Measurements from ENCODE around the gene MPPE1. TPM values are rescaled to one million over a fixed set of nuclear protein-coding genes. Genes with fewer than 3 reads are reported as not detected.

MPPE1 gene
- total and polyA plus RNA-seq, 10 of the 15 experiments (the other 5 are each of a cell fraction or from before 2014, with no cell fraction given), result 13.8 to 34.5 (median 27.6) TPM

DNA sequence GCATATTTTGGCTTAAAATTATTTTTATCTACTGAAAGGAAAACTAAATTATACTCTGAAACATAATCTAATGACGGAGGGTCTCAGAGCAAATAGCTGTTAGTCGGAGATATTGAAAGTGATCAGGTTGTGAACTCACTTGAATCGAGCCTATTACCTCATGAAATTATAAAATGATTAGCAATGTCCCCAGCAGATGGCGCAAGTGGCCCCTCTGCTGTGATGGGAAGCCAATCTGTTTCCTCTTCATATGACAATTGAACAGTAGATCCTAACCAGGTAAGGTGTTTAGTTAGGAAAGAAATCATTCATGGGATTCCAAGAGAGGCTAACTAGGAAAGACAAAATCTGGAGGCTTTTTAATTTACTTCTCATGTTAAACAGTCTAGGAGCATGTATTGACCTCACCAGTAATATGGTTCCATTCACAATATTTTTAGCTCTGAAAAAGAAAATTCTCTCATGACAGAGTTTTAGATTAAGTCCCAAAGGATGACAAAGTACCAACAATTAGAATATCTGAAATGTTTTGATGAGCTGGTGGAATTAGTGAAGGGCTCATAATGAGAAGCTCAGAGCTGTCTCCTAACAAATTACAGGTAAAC, 29.9 kb upstream of the MPPE1 start (continued):
- no peak for TF ChIP-seq FOXM1 (IDR thresholded peaks at IDR 0.05; ENCODE audit: low read depth, low read length)

DNA sequence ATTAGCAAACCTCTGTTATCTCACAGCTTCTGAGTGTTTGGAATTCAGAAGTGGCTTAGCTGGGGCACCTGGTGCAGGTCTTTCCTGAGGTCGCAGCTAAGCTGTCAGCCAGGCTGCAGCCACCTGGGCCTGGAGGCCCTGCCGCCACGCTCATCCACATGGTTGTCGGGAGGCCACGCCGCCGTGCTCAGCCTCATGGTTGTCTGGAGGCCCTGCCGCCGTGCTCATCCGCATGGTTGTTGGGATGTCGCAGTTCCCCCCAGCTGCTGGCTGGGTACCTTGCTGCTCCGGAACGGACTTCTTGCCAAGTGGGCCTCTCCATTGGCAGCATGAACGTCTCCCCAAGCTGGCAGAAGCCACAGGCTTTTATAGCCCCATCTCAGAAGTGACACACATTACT, 24.3 kb upstream of the MPPE1 start:
- Histone ChIP-seq H4K20me1 (ENCODE audit: control insufficient read depth, insufficient read depth) (no peaks in the 10 kb centered on the region), H3K27me3 (replicated peaks in 1 of 2; ENCODE audit: control insufficient read depth in 2 of 2, insufficient read depth in 2 of 2, low read length in 1 of 2) (no peaks in the 10 kb centered on the region), H3K4me3 (no peak overlapping the region), H2AFZ (ENCODE audit: control insufficient read depth, low read depth, low read length) (no peak overlapping the region), H3K9me3 (replicated peaks; ENCODE audit: control insufficient read depth, insufficient read depth, low read length) (no peaks in the 10 kb centered on the region), H3K4me2 (ENCODE audit: control insufficient read depth, insufficient read depth) (no peak overlapping the region), H3K9ac (ENCODE audit: control insufficient read depth, insufficient read depth, low read length) (no peak overlapping the region), H3K27ac (ENCODE audit: control insufficient read depth, insufficient read depth) (no peak overlapping the region), H3K79me2 (ENCODE audit: control insufficient read depth, insufficient read depth, low read length) (no peaks in the 10 kb centered on the region), H3K36me3 (ENCODE audit: control insufficient read depth in 2 of 2, insufficient read depth in 2 of 2, low read length in 1 of 2) (no peaks in the 10 kb centered on the region), H3K4me1 (ENCODE audit: control insufficient read depth, insufficient read depth, low read length) (no peaks in the 10 kb centered on the region)
- FAIRE-seq, result no peak
- ChIA-PET CTCF (interaction anchor here (1.0 to 2.1 kb wide), 5 partner anchors 9 to 117 kb away, joined by 3 to 6 read pairs (median 3); no protein-coding TSS in a partner anchor), POLR2A (no interaction called here), SMC1A (ENCODE audit: uncharacterized antibody, unreplicated experiment) (no interaction called here), RAD21 (ENCODE audit: unreplicated experiment) (no interaction called here)
- in situ Hi-C loops (cut with MboI) (loop anchor here (5.0 kb wide), 1 partner anchor 65 kb away; no protein-coding TSS in a partner anchor), intact Hi-C loops (cut with micrococcal nuclease; ENCODE audit: unreplicated experiment) (no loop called here)
- 76% methylated on average over 11 of the region's 14 CpGs for WGBS (ENCODE audit: insufficient coverage, insufficient replicate concordance, low lambda C conversion rate, missing lambda C conversion rate)
- no peak for ATAC-seq
- TF ChIP-seq, protein P1, sequence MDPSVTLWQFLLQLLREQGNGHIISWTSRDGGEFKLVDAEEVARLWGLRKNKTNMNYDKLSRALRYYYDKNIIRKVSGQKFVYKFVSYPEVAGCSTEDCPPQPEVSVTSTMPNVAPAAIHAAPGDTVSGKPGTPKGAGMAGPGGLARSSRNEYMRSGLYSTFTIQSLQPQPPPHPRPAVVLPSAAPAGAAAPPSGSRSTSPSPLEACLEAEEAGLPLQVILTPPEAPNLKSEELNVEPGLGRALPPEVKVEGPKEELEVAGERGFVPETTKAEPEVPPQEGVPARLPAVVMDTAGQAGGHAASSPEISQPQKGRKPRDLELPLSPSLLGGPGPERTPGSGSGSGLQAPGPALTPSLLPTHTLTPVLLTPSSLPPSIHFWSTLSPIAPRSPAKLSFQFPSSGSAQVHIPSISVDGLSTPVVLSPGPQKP (IDR thresholded peaks at IDR 0.05; ENCODE audit: low read depth, low read length), result no peak
- TF ChIP-seq RAD51 (IDR thresholded peaks at IDR 0.05), result no peak
- no peak for TF ChIP-seq SRF (IDR thresholded peaks at IDR 0.05; ENCODE audit: low read depth in 2 of 2, low read length in 2 of 2)
- TF ChIP-seq NR2F1 (conservative IDR thresholded peaks at IDR 0.05), result no peak
- no peak for TF ChIP-seq PML (IDR thresholded peaks at IDR 0.05; ENCODE audit: low read length)
- TF ChIP-seq KAT2A (conservative IDR thresholded peaks at IDR 0.05; ENCODE audit: control insufficient read depth, low read depth, low read length), result no peak
- no peak for TF ChIP-seq IRF4 (IDR thresholded peaks at IDR 0.05; ENCODE audit: low read depth, low read length)
- BruUV-seq (replicated peaks), result no TSS peak
- no peak for DNase-seq (ENCODE audit: low read depth, low spot score)

Data from GM12878 (cell line).